DND-41 (cell line): ENCODE measurements around the gene TMEM178B.
"Not testable (repeated sequence)": the region's sequence is repeated elsewhere in the genome, so short reads cannot be mapped to it uniquely, and the experiment has no call there.

ENCODE experiments used
- ATAC-seq: fragments of 200-7000 bp; cut with Tn5 transposase; 3 replicates; pipeline ENCODE4 v1.9.1; 2021; ENCODE audit warnings: low read depth; ENCODE audit not compliant: insufficient read depth
- DNase-seq: peaks from one replicate; pipeline ENCODE4 v3.0.0-alpha.2; 2020
- H2AFZ ChIP-seq: 2 replicates; pipeline ENCODE4 v1.6.0; 2012; ENCODE audit warnings: low read depth, low read length
- H3K27ac ChIP-seq: 2 replicates; pipeline ENCODE4 v1.5.1; 2012; ENCODE audit warnings: low read length, inconsistent platforms
- H3K27me3 ChIP-seq: fragments of 200-600 bp; sonication (generic); 2 replicates; pipeline ENCODE4 v1.6.0; 2012; ENCODE audit warnings: low read length, mild to moderate bottlenecking, inconsistent platforms; ENCODE audit not compliant: insufficient read depth, poor library complexity
- H3K36me3 ChIP-seq: 2 replicates; pipeline ENCODE4 v1.5.1; 2012; ENCODE audit warnings: low read length, inconsistent platforms; ENCODE audit not compliant: insufficient read depth
- H3K4me1 ChIP-seq: 2 replicates; pipeline ENCODE4 v1.5.1; 2012; ENCODE audit warnings: mild to moderate bottlenecking, low read length; ENCODE audit not compliant: insufficient read depth
- H3K4me2 ChIP-seq: 2 replicates; pipeline ENCODE4 v1.6.0; 2012; ENCODE audit warnings: mild to moderate bottlenecking, moderate library complexity, low read length, inconsistent platforms; ENCODE audit not compliant: insufficient read depth
- H3K4me3 ChIP-seq, 2 experiments: fragments of 200-600 bp in 1 of 2; shearing (Covaris generic) in 1 of 2; 2 replicates each; pipeline ENCODE4 v1.5.1; 2012 to 2016; ENCODE audit warnings: inconsistent platforms in 2 of 2, low read length in 2 of 2, mild to moderate bottlenecking in 2 of 2, low read depth in 1 of 2, moderate library complexity in 1 of 2
- H3K79me2 ChIP-seq: 2 replicates; pipeline ENCODE4 v1.6.0; 2012; ENCODE audit warnings: low read length, inconsistent platforms; ENCODE audit not compliant: insufficient read depth
- H3K9ac ChIP-seq: 2 replicates; pipeline ENCODE4 v1.6.0; 2012; ENCODE audit warnings: low read depth, mild to moderate bottlenecking, inconsistent platforms, low read length, moderate library complexity
- H3K9me3 ChIP-seq: 2 replicates; pipeline ENCODE4 v1.5.1; 2012; ENCODE audit warnings: low read length, moderate library complexity, mild to moderate bottlenecking, inconsistent platforms; ENCODE audit not compliant: insufficient read depth, severe bottlenecking
- H4K20me1 ChIP-seq: 2 replicates; pipeline ENCODE4 v1.6.0; 2012; ENCODE audit warnings: low read length; ENCODE audit not compliant: insufficient read depth
- EZH2 ChIP-seq: IDR thresholded peaks from 3 replicates; pipeline ENCODE4 v1.6.1; 2012; ENCODE audit warnings: borderline replicate concordance, low read depth, mild to moderate bottlenecking, moderate library complexity, low read length, inconsistent platforms; ENCODE audit not compliant: severe bottlenecking
- TF ChIP-seq, protein P1 (sequence below): IDR thresholded peaks from 2 replicates; pipeline ENCODE4 v1.5.1; 2012; ENCODE audit warnings: borderline replicate concordance, low read length, moderate library complexity, mild to moderate bottlenecking; ENCODE audit not compliant: poor library complexity, severe bottlenecking; ENCODE audit errors: extremely low read depth

The TMEM178B gene

DNA sequence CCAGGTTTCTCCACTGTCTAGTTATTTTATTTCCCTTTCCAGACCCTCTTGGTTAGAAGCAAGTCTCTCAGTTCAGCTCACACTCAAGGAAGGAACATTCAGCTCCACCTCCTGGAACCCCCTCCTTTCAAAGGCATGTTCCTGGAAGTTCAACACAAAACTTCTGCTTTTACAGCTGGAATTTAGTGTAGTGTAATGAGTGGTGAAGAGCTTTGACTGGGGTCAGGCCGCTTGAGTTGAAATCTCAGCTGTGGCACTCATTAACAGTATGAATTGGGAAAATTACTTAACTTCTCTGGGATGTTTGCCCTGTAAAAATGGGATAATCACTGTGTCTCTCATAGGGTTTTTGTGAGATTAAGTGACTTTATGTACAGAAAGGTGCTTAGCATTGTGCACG, 91.7 kb downstream of the TMEM178B start:
- ATAC-seq (no peak), DNase-seq (no peak)
- H3K79me2 ChIP-seq, result no peaks in the 10 kb centered on the region
- no peak overlapping the region for H3K4me2 ChIP-seq
- no peak overlapping the region for H3K9ac ChIP-seq
- no peaks in the 10 kb centered on the region for H4K20me1 ChIP-seq
- no peaks in the 10 kb centered on the region for H3K4me1 ChIP-seq
- H3K27me3 ChIP-seq, result peaks cover 4% of the 10 kb centered on the region
- H3K9me3 ChIP-seq, result no peaks in the 10 kb centered on the region
- H3K36me3 ChIP-seq, result no peaks in the 10 kb centered on the region
- TF ChIP-seq EZH2, result no peak
- TF ChIP-seq, protein P1, sequence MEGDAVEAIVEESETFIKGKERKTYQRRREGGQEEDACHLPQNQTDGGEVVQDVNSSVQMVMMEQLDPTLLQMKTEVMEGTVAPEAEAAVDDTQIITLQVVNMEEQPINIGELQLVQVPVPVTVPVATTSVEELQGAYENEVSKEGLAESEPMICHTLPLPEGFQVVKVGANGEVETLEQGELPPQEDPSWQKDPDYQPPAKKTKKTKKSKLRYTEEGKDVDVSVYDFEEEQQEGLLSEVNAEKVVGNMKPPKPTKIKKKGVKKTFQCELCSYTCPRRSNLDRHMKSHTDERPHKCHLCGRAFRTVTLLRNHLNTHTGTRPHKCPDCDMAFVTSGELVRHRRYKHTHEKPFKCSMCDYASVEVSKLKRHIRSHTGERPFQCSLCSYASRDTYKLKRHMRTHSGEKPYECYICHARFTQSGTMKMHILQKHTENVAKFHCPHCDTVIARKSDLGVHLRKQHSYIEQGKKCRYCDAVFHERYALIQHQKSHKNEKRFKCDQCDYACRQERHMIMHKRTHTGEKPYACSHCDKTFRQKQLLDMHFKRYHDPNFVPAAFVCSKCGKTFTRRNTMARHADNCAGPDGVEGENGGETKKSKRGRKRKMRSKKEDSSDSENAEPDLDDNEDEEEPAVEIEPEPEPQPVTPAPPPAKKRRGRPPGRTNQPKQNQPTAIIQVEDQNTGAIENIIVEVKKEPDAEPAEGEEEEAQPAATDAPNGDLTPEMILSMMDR, result no peak
- no peak overlapping the region for H3K27ac ChIP-seq
- no peak overlapping the region for H2AFZ ChIP-seq
- H3K4me3 ChIP-seq, result no peak overlapping the region

DNA sequence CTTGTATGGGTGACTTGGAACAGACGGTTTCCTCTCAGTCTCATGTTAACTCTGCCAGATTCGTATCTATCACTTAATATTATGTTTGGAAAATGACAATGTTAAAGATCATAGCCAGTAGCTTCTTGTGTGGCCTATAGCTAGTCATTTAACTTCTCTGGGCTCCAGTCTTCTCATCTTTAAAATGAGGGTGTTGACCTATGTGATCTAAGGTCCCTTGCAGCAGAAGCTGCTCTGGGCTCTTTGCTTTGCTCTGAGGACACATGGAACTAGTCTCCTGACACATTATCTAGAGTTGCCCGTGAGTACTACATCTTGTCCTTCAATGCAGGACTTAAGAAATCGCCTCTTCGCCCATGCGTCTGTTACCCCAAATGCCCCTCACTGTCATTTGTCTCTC, 93.1 kb downstream of the TMEM178B start:
- no peak for DNase-seq
- Histone ChIP-seq H3K27me3 (no peaks in the 10 kb centered on the region), H3K9me3 (no peaks in the 10 kb centered on the region), H3K36me3 (no peaks in the 10 kb centered on the region), H3K9ac (no peak overlapping the region), H4K20me1 (no peaks in the 10 kb centered on the region), H3K4me1 (no peaks in the 10 kb centered on the region), H2AFZ (no peak overlapping the region), H3K27ac (no peak overlapping the region), H3K79me2 (no peaks in the 10 kb centered on the region), H3K4me2 (no peak overlapping the region), H3K4me3 (no peak overlapping the region)
- no peak for ATAC-seq
- TF ChIP-seq, protein P1, result no peak
- no peak for TF ChIP-seq EZH2

DNA sequence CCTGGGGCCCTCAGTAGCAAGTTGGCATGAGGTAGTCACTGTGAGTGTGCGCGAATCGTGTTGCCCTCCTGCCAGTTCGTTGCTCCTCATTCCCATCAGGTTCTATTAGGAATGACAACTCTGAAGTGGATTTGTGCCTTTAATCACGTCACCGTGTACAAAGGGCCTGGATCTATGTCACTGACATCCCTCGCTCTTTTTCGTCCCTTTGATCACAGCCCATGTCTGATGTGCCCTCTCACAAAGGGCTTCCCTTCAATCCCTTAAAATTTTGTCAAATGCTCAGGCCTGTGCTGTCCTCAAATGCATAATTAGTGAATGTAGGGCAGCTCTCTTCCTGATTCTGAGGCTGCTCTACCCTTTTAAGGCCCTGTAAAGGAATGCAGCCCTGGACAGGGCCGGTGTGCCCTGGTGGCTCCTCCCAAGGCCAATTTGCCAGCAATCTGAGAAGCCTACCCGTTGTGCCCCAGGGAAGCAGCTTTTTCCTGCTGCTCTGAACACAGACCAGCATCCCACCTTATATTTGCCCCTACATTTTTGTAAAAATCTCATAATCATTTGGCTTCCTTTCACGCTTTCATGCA, 93.6 kb downstream of the TMEM178B start:
- ATAC-seq, result no peak
- Histone ChIP-seq H3K4me2 (no peak overlapping the region), H3K9ac (no peak overlapping the region)

DNA sequence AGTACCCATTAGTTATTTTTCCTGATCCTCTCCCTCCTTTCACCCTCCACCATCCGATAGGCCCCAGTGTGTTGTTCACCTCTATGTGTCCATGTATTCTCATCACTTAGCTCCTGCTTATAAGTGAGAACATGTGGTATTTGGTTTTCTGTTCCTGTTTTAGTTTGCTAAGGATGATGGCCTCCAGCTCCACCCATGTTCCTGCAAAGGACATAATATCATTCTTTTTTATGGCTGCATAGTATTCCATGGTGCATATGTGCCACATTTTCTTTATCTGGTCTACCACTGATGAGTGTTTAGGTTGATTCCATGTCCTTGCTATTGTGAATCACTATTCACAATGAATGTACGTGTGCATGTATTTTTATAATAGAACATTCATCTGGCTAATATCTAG, 95.3 kb downstream of the TMEM178B start:
- not testable (repeated sequence) for H2AFZ ChIP-seq, ATAC-seq, H3K79me2 ChIP-seq, H3K9ac ChIP-seq, H3K4me1 ChIP-seq, H4K20me1 ChIP-seq, H3K36me3 ChIP-seq, H3K4me2 ChIP-seq, H3K27ac ChIP-seq, H3K9me3 ChIP-seq, H3K27me3 ChIP-seq, H3K4me3 ChIP-seq, DNase-seq

More for the DNA sequence above, 93.6 kb downstream of the TMEM178B start:
- Histone ChIP-seq H3K27me3 (no peaks in the 10 kb centered on the region), H3K4me3 (no peak overlapping the region), H3K79me2 (no peaks in the 10 kb centered on the region), H2AFZ (no peak overlapping the region), H3K4me1 (no peaks in the 10 kb centered on the region), H3K36me3 (no peaks in the 10 kb centered on the region), H3K27ac (no peak overlapping the region), H3K9me3 (no peaks in the 10 kb centered on the region), H4K20me1 (no peaks in the 10 kb centered on the region)
- no peak for DNase-seq
- TF ChIP-seq EZH2, result no peak

DNA sequence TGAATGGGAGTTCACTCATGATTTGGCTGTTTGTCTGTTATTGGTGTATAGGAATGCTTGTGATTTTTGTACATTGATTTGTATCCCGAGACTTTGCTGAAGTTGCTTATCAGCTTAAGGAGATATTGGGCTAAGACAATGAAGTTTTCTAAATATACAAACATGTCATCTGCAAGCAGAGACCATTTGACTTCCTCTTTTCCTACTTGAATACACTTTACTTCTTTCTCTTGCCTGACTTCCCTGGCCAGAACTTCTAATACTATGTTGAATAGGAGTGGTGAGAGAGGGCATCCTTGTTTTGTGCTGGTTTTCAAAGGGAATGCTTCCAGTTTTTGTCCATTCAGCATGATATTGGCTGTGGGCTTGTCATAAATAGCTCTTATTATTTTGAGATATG, 101.9 kb downstream of the TMEM178B start:
- not testable (repeated sequence) for DNase-seq

DNA sequence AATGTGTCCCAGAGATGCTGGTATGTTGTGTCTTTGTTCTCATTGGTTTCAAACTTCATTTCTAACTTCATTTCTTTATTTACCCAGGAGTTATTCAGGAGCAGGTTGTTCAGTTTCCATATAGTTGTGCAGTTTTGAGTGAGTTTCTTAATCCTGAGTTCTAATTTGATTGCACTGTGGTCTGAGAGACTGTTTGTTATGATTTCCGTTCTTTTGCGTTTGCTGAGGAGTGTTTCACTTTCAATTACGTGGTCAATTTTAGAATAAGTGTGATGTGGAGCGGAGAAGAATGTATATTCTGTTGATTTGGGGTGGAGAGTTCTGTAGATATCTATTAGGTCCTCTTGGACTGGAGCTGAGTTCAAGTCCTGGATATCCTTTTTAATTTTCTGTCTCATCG, 103.3 kb downstream of the TMEM178B start:
- H3K27ac ChIP-seq, H3K9ac ChIP-seq, H3K4me1 ChIP-seq, H3K79me2 ChIP-seq, ATAC-seq, H3K4me2 ChIP-seq, H3K27me3 ChIP-seq, H3K36me3 ChIP-seq, H3K4me3 ChIP-seq, DNase-seq, H2AFZ ChIP-seq, H3K9me3 ChIP-seq, H4K20me1 ChIP-seq: not testable (repeated sequence)

More for the DNA sequence above, 101.9 kb downstream of the TMEM178B start:
- not testable (repeated sequence) for H3K27me3 ChIP-seq, H3K4me2 ChIP-seq, H4K20me1 ChIP-seq, H3K36me3 ChIP-seq, H2AFZ ChIP-seq, H3K27ac ChIP-seq, H3K9me3 ChIP-seq, H3K4me1 ChIP-seq, H3K79me2 ChIP-seq, ATAC-seq, H3K9ac ChIP-seq, H3K4me3 ChIP-seq
